NOMO-1 treated with dmso at 0.1 percent for 144 hours (cell line): Measurements from ENCODE around the gene FAM118B.
"Not testable (repeated sequence)": the region's sequence is repeated elsewhere in the genome, so short reads cannot be mapped to it uniquely, and the experiment has no call there.

Source experiments
- DNase-seq: peaks from one replicate; lab custom pipeline; 2025; ENCODE audit not compliant: unreplicated experiment; lab: John Stamatoyannopoulos, UW

The FAM118B gene

GRCh38 chr11:126216526-126217305 lies 5.1 kb downstream of the FAM118B start:
- no peak for DNase-seq

GRCh38 chr11:126217491-126217890 lies 5.9 kb downstream of the FAM118B start:
- DNase-seq, result peak; percentile 18

GRCh38 chr11:126219547-126219946 lies 8.0 kb downstream of the FAM118B start:
- no peak for DNase-seq

- DNase-seq, result no peak
These were observed 13.2 kb downstream of the FAM118B start for GRCh38 chr11:126224647-126225294.

- DNase-seq, result no peak
These were observed 13.7 kb downstream of the FAM118B start for GRCh38 chr11:126225295-126225665.

GRCh38 chr11:126226334-126227084 lies 14.9 kb downstream of the FAM118B start:
- no peak for DNase-seq

GRCh38 chr11:126229858-126230540 lies 18.4 kb downstream of the FAM118B start:
- no peak for DNase-seq

- DNase-seq, result no peak
These were observed 20.3 kb downstream of the FAM118B start for GRCh38 chr11:126231725-126232459.

- no peak for DNase-seq
These were observed 21.1 kb downstream of the FAM118B start for GRCh38 chr11:126232683-126233082.

- DNase-seq, result no peak
These were observed 21.8 kb downstream of the FAM118B start for GRCh38 chr11:126233391-126233790.

GRCh38 chr11:126246636-126247035 lies 35.1 kb downstream of the FAM118B start:
- DNase-seq, result no peak

- DNase-seq, result no peak
These were observed 41.7 kb downstream of the FAM118B start for GRCh38 chr11:126253265-126253664.

GRCh38 chr11:126254819-126255218 lies 43.2 kb downstream of the FAM118B start:
- no peak for DNase-seq

- not testable (repeated sequence) for DNase-seq
These were observed 43.9 kb downstream of the FAM118B start for GRCh38 chr11:126255507-126255906.

GRCh38 chr11:126256216-126256615 lies 44.6 kb downstream of the FAM118B start:
- DNase-seq, result no peak

GRCh38 chr11:126257144-126257543 lies 45.6 kb downstream of the FAM118B start:
- no peak for DNase-seq

- DNase-seq, result no peak
These were observed 46.2 kb downstream of the FAM118B start for GRCh38 chr11:126257764-126258163.

- no peak for DNase-seq
These were observed 50.6 kb downstream of the FAM118B start for GRCh38 chr11:126262216-126262615.

- no peak for DNase-seq
These were observed 51.9 kb downstream of the FAM118B start for GRCh38 chr11:126263489-126263888.

GRCh38 chr11:126265811-126266210 lies 54.2 kb downstream of the FAM118B start:
- DNase-seq, result no peak

GRCh38 chr11:126267650-126268049 lies 56.1 kb downstream of the FAM118B start:
- DNase-seq, result no peak
